ENCODE results near the gene BTBD16. TPM values are rescaled to one million over a fixed set of nuclear protein-coding genes. Genes with fewer than 3 reads are reported as not detected.
A peak's percentile ranks its signal among the peaks of the same experiment; 100 is the strongest.

BTBD16 gene
- total RNA-seq, 1 experiment from 2014 or later = 0.88 TPM

DNA sequence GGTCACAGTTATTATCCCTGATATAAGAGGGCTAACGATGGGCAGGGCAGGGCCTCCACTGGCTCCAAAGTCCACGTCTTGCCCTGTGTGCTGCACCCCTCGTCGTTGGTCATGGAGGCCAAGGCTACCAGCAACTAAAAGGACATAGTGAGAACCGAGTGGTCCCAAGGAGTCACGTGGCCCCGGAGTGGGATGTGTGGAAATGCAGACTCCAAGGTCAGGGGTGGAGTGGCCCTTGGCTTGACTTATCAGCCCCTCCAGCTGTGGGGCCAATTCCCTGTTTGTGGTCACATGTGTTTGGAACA, 30.7 kb downstream of the BTBD16 start:
- in situ Hi-C loops (cut with HindIII; ENCODE audit: low pct_unique_long_range_greater_than_20kb, low sequenced_read_pairs) = no loop called here
- no peak for DNase-seq (ENCODE audit: low read depth)

- DNase-seq (ENCODE audit: low read depth) = no peak
- in situ Hi-C loops (cut with HindIII; ENCODE audit: low pct_unique_long_range_greater_than_20kb, low sequenced_read_pairs) = no loop called here
Measured at GRCh38 chr10:122302315-122302714, 31.2 kb downstream of the BTBD16 start.

DNA sequence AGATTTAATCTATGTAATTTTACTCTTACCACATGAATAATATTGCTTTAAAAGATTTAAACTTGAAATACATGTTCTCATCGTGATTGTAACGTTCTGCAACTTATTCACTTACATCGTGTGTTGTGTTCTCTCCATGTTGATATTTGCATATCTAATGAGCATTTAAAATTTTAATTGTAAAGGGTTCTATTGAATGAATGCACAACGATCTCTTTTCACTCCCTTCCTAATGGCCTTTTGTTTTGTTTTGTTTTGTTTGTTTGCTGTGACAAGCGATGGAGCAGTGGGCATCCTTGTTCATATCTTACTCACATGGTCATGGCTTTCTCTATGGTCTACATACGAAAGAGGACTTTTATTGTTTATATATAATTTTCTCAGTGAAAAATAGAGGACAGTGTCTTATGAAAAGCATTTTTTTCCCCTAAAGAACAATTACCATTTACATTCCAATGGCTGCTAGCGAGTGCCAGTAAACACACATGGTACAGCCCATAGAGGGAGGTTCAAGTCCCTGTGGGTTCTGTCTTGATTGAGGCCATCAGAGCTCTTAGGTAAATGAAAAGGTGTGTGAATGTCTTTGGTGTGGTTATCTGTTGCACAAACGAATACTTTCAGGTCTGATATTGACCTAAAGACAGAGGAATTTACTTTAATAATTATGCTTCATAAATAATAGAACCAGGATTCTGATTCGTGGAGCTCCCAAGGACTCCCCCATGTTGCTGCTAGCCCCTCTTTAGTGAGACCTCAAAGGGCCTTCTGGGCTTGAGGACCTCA, 32.4 kb downstream of the BTBD16 start:
- no peak for DNase-seq (ENCODE audit: low read depth)
- in situ Hi-C loops (cut with HindIII; ENCODE audit: low pct_unique_long_range_greater_than_20kb, low sequenced_read_pairs) = no loop called here

- DNase-seq (ENCODE audit: low read depth) = no peak
- in situ Hi-C loops (cut with HindIII; ENCODE audit: low pct_unique_long_range_greater_than_20kb, low sequenced_read_pairs) = no loop called here
Measured at GRCh38 chr10:122304054-122304579, 33.0 kb downstream of the BTBD16 start.

DNA sequence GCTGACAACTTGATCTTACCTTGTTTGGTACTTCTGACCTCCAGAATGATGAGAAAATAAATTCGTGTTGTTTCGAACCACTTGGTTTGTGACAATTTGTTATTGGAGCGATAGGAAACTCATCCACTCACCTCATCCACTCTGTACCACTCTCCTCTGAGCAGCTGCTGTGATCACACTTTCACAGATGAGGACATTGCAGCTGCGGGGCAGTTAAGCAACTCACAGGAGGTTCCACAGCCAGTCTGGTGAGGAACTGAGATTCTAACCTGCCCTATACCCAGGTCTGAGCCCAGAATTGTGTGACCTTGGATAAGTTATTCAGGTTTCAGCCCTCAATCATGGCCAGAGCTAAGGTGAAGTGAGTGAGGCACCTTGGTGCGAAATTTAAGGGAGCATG, 35.2 kb downstream of the BTBD16 start:
- in situ Hi-C loops (cut with HindIII; ENCODE audit: low pct_unique_long_range_greater_than_20kb, low sequenced_read_pairs) = no loop called here
- no peak for DNase-seq (ENCODE audit: low read depth)

DNA sequence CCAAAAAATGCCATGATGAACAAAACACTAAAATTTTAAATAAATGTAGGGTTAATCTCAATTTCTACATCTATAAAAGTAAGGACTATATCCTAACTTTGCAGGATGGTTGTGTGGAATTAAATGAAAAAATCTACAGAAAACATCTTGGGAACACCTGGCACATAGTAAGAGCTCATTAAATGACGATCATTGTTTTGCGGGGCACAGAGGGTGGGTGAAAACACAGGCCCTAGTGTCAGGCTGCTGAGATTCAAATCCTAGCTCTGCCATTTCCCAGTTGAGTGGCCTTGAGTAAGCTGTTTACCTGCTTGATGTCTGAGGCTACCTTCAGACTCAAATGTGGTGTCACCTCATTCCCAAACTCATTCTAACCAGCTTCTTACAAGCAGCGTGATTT, 35.6 kb downstream of the BTBD16 start:
- in situ Hi-C loops (cut with HindIII; ENCODE audit: low pct_unique_long_range_greater_than_20kb, low sequenced_read_pairs) = no loop called here
- DNase-seq (ENCODE audit: low read depth) = no peak

GRCh38 chr10:122307669-122308416, 36.7 kb downstream of the BTBD16 start:
- in situ Hi-C loops (cut with HindIII; ENCODE audit: low pct_unique_long_range_greater_than_20kb, low sequenced_read_pairs) = no loop called here
- peak; percentile 94 for DNase-seq (ENCODE audit: low read depth)

- in situ Hi-C loops (cut with HindIII; ENCODE audit: low pct_unique_long_range_greater_than_20kb, low sequenced_read_pairs) = no loop called here
- no peak for DNase-seq (ENCODE audit: low read depth)
Measured at GRCh38 chr10:122308417-122309141, 37.5 kb downstream of the BTBD16 start.

DNA sequence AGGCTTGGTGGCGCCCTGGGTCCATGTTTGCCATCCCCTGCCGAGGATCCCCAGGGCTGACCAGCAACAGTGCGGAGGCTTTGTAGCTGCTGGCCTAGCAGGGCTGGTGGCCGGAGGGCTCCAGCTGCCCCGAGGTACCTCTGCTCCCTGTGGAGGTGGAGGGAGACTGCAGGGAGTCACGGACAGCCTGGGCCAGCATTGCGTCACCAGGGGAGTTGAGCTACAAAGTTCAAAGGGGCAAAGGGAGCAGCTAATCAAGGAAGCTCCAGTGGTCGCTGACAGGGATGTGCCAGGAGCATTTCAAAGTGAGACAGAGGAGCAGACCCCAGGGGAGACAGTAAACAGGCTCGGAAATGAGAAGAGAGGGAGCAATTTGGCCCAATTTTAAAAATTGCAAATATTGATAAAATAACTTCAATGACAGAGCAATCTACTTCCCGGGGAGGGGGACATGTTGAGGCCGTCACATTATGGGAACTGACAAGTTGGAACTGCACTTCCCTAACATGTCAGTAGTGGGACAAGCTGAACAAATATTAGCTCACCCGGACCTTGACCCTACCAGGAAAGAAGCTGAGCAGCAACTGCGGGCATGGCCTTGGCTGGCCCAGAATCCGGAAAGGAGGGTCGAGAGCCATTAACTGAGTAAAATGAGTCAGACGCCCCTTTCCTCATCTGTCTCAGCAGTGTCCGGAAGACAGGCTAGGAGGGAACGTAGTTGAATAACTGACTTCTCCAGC, 39.4 kb downstream of the BTBD16 start:
- in situ Hi-C loops (cut with HindIII; ENCODE audit: low pct_unique_long_range_greater_than_20kb, low sequenced_read_pairs) = no loop called here
- DNase-seq (ENCODE audit: low read depth) = peak; percentile 49

GRCh38 chr10:122311051-122311410, 39.9 kb downstream of the BTBD16 start:
- in situ Hi-C loops (cut with HindIII; ENCODE audit: low pct_unique_long_range_greater_than_20kb, low sequenced_read_pairs) = no loop called here
- no peak for DNase-seq (ENCODE audit: low read depth)

DNA sequence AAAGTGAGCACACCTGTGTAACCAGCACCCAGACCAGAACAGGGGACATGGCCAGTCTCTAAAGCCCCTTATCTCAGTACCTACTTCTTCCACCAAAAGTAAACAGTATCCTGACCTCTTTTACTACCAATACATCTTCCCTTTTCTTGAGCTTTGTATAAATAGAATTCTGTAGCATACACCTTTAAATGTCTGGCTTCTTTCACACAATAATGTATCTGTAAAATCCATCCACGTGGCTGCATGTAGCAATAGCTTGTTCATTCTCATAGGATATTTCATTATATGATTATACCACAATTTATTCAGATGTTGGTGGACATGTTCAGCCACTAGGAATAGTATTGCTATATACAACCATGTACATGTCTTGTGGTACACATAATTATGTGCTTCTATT, 40.6 kb downstream of the BTBD16 start:
- in situ Hi-C loops (cut with HindIII; ENCODE audit: low pct_unique_long_range_greater_than_20kb, low sequenced_read_pairs) = no loop called here
- no peak for DNase-seq (ENCODE audit: low read depth)

GRCh38 chr10:122316224-122316884, 45.3 kb downstream of the BTBD16 start:
- no peak for DNase-seq (ENCODE audit: low read depth)
- in situ Hi-C loops (cut with HindIII; ENCODE audit: low pct_unique_long_range_greater_than_20kb, low sequenced_read_pairs) = no loop called here

- in situ Hi-C loops (cut with HindIII; ENCODE audit: low pct_unique_long_range_greater_than_20kb, low sequenced_read_pairs) = no loop called here
- DNase-seq (ENCODE audit: low read depth) = no peak
Measured at GRCh38 chr10:122321960-122322359, 50.9 kb downstream of the BTBD16 start.

GRCh38 chr10:122323189-122323588, 52.1 kb downstream of the BTBD16 start:
- in situ Hi-C loops (cut with HindIII; ENCODE audit: low pct_unique_long_range_greater_than_20kb, low sequenced_read_pairs) = no loop called here
- DNase-seq (ENCODE audit: low read depth) = no peak

- no peak for DNase-seq (ENCODE audit: low read depth)
- in situ Hi-C loops (cut with HindIII; ENCODE audit: low pct_unique_long_range_greater_than_20kb, low sequenced_read_pairs) = no loop called here
Measured at GRCh38 chr10:122323941-122324675, 53.0 kb downstream of the BTBD16 start.

DNA sequence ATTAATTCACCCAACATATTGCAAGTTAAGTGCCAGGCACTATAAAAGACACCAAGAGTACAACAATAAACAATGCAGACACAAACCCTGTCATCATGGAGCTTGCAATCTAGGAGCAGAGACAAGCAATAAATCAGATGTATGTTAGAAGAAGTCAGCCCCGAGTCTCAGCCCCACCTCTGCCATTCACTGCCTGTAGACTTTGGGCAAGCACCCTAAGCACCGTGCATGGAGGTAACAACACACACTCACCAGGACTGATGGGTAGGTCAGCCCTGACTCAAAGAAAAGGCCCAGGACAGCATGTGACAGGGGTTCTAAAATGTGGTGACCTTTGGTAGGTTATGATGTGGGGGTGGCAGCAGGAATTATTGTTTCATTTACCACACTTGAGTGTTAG, 54.1 kb downstream of the BTBD16 start:
- in situ Hi-C loops (cut with HindIII; ENCODE audit: low pct_unique_long_range_greater_than_20kb, low sequenced_read_pairs) = no loop called here
- DNase-seq (ENCODE audit: low read depth) = no peak

GRCh38 chr10:122326385-122326784, 55.3 kb downstream of the BTBD16 start:
- in situ Hi-C loops (cut with HindIII; ENCODE audit: low pct_unique_long_range_greater_than_20kb, low sequenced_read_pairs) = no loop called here
- no peak for DNase-seq (ENCODE audit: low read depth)

Measured in Caki2 (cell line).